Measurements from ENCODE around the gene LETM1.
"Not testable (repeated sequence)": the region's sequence is repeated elsewhere in the genome, so short reads cannot be mapped to it uniquely, and the experiment has no call there.

Gene LETM1

DNA sequence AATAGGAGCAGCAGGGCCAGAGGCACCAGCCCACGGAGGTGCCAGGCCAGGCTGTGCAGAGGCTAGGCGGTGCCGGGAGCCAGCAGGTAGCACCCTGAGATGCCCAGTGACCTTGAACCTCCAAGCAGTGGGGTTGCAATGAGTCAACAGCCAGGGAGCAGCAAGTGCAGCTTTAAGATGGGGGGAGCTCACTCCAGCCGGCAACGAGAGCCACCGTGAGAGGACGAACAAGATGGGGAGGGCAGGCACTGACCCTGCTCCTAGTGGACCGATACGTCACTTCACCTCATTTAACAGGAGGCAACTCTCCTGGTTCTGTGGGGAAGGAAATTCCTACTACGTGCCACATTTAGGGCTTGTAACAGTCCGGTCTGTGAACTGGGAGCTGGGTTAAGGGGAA, 4.8 kb downstream of the LETM1 start:
- DNase-seq: no peak

DNA sequence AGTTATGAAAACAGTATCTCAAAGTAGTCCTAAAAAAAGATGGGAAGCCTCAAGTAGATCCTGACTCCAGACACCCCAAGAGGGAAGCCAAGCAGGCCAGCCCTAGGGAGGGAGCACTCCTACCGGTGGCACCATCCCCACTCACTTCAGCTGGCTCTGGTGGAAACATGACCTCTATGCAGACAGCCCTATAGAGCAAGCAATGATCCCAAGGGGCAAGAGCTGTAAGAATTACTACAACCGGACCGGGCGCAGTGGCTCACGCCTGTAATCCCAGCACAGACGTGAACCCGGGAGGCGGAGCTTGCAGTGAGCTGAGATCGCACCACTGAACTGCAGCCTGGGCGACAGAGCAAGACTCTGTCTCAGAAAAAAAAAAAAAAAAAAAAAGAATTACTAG, 5.7 kb downstream of the LETM1 start:
- no peak for DNase-seq

DNA sequence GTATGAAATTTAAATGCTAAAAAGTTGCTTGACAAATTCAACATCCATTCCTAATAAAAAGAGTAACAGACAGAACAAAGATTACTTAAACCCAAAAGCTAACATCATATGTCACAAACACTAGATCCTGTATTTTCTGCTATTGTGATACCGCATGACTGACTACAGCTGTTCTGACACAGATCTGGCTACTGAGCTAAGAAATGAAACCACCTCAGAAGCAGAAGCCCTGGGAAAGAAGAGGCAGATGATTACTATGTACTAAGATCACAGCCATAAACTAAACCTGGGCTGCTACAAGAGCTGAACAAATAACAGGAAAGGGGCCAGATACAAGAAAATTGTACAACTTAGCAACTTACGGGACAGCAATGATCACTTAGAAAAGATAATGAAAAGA, 9.4 kb downstream of the LETM1 start:
- no peak for DNase-seq

DNA sequence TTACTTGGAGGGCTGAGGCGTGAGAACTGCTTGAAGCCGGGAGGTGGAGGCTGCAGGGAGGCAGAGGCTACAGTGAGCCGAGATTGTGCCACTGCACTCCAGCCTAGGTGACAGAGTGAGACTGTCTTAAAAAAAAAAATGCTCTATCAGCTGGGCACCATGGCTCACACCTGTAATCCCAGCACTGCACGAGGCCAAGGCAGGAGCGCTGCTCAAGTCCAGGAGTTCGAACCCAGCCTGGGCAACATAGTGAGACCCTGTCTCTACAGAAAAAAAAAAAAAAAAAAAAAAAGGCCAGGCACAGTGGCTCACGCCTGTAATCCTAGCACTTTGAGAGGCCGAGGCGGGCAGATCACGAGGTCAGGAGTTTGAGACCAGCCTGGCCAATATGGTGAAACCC, 11.3 kb downstream of the LETM1 start:
- not testable (repeated sequence) for DNase-seq

DNA sequence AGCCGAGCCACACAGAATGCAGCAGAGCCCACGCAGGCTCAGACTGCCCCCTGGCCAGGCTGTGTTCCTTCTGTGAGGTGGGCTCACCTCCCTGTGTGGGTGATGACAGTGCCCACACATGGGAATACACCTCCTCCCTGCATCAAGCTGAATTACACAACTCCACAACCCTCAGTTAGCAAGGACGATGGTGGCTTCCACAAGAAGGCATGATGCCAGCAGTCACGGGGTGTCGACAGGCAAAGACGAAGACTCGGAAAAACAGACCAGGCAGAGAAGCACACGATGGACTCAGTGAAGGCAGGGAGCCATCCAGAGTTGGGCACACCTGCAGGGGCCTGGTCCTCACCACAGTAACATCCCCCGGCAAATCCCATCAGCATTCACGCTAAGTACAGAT, 12.1 kb downstream of the LETM1 start:
- DNase-seq: peak; percentile 11 to 20

DNA sequence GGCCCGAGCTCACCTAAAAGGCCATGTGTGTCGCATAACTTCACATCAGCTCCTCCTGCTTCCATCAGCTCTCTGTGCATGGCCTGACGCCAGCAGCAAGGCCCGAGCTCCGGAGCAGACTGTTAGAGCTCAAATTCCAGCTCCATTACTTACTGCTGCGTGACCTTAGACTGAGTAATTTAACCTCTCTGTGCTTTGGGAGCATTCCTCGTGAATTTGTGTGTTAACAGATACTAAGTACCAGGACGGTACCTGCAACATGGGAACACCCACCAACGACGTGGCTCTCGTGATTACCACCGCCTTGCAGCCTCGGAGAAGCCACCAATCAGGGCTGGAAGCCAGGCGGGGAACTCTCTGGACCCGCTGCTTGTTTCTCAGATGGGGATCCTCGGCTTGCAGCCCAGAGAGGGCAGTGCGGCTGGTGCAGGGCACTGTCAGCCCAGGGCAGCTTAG, 12.9 kb downstream of the LETM1 start:
- DNase-seq: no peak

- no peak for DNase-seq
These were observed 13.5 kb downstream of the LETM1 start for GRCh38 chr4:1842339-1842895.

DNA sequence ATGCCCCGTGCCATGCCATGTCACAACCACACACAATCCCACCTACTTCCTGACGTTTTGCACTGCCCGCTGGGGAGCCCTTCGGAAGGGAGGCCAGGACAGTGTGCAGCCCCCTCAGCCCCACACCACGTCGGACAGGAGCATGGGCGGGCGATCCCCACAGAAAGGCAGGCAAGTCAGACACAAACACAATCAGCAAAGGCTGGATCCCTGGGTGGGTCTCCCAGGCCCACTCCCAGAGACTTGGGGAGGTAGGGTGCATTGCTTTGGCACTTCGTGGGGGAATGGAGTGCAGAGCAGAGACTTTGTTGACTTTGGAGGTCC, 14.1 kb downstream of the LETM1 start:
- DNase-seq: no peak

DNA sequence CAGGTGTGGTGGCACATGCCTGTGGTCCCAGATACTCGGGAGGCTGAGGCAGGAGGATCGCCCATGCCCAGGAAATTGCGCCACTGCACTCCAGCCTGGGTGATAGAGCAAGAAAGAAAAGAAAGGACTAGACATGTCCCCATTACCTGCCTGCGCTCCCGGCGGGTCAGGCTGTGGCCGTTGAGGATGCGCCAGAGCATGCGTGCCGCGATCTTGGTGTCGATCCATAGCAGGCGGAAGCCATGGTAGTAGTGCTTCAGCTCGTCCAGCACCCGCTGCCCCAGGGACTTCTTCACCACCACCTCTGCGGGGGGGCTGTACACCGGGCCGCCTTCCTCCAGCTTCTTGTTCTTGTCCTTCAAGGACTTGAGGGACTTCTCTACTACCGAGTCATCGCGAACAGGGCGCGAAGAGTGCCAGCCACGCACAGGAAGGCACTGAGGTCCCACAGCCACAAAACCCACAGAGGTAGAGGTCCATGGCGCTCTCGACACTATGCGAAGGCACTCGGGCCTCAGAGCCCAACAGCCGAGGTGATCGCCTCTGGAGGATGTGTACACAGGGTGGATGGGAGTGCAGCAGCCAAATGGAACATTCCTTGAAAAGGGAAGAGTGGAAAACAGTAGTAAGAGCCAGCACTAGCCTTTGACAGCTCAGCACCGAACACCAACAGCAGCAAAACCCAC, 14.6 kb downstream of the LETM1 start:
- DNase-seq: no peak

DNA sequence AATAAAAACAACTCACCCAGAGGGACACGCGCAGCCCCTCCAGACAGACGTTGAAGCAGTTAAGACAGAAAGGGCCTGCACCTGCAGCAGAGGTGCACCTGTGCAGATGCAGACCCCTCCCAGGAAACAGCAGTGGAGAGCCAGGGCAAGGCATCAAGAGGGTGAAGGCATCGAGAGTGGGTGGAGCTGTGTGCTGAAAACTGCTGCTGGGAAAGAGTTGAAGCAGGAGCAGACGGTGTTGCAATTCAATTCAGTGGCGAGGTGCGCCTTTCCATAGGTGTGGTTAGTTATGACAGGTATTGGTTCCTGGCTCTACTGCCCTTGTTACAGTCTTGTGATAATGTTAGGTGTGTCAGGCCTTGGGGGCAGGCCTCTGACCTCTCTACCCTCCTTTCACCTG, 16.7 kb downstream of the LETM1 start:
- no peak for DNase-seq

GRCh38 chr4:1837069-1837468, 18.9 kb downstream of the LETM1 start:
- no peak for DNase-seq

GRCh38 chr4:1836650-1837049, 19.3 kb downstream of the LETM1 start:
- no peak for DNase-seq

- DNase-seq: not testable (repeated sequence)
These were observed 20.1 kb downstream of the LETM1 start for GRCh38 chr4:1835836-1836235.

DNA sequence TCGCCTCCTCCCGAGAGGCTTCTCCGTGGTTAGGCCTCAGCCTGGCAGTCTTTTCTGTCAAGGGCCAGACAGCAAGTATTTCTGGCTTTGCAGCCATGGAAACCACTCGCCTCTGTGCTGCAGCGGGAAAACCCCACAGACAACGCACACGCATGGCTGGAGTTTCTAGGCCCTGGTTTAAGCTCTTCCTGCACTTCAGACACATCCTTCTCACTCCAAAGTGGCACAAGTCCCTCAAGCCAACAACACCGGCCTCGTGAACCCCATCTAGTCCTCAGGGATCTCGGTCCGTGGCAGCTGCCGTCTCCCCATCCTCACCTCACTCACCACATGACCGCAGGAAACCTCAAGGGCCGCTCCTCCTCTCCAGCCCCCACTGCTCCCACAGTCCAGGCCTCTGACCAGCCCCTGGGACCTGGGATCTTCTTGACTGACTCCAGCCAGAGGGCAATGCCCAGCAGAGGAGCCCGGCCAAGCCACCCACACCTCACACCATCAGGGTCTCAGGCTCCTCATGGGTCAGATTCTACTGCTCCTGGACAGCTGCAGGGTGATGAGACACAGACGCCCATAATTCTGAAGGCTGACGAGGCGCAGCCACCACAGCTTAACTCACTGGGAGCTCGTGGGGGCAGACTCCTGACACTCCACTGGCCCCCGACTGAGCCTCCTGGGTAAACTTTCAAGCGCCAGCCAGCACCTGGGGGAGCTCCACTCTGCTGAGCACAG, 21.7 kb downstream of the LETM1 start:
- DNase-seq: no peak

DNA sequence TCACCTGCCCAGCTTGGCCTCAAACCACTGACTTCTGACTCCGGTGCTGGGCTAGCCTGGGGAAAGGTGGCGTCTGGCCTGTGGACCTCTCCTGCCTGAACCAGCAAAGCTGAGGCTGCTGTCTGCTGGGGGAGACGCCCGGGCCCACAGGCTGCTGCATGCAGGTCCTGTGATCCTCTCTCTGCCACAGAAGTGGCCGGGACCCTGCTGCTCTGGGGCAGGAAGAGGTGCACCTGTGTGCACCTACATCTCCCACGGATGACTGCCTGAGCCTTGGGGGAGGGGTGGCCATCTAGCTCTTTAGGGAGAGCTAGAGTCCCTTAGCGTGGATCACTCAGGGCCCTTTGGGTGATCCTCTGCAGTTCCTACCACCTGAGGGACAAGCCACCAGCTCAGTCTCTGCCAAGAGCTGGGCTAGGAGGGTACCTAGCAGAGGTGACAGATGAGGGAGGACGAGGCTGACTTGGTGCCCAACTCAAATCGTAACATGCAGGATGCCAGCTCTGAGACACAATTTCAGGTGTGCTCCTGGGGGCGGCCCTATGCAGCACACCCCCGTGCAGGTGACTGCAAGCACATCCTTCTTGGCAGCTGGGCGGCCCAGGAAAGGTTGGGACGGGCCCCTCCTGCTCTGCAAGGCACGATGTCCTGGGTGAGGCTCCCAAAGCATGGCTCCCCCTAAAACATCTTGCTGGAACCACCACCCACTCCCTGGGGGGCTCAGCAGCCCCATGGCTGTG, 22.5 kb downstream of the LETM1 start:
- DNase-seq: no peak

- no peak for DNase-seq
These were observed 23.3 kb downstream of the LETM1 start for GRCh38 chr4:1832690-1833089.

DNA sequence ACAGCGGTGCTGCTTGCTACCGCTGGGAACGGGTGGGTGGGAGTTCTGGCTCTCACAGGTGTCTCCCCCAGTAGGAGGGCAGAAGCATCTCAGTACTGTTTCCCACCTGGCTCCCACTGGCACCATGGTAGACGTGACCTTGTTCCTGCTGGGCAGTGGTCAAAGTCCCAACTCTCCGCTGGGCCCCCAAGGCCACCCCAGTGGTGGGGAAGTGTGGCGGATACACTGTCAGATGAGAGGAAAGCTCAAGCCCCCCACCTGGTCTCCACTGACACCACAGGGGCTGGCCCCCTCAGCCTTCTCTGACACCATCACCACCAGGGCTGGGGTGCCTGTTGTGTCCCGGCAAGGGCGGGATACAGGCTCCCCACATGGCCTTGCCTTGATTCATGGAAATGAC, 24.6 kb downstream of the LETM1 start:
- DNase-seq: no peak

DNA sequence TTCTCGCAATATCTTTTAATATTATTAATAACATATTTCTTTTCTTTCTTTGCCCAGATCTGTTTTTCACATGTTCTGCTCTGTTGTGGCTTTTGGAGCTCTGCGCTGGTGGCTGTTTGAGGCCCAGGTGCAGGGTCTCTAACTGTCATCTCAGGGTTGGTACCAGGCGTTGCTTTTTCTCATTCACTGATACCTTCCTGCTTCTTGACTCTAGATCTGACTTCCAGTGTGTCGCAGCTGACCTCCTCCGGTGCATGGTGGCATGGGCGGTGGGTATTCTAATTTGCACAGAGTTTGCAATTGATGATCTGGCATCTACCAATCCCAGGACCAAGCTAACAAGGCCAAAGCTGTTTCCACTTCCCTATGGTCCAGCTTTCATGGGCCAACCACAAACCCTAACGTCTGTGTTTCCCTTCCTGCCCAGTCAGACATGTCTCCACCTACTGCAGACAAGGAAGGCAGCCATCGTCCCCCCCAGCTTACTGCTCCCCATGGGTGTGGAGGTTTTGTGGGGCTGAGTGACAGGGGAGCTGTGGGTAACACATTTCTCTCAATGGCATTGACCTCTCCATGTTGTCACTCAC, 25.2 kb downstream of the LETM1 start:
- no peak for DNase-seq

DNA sequence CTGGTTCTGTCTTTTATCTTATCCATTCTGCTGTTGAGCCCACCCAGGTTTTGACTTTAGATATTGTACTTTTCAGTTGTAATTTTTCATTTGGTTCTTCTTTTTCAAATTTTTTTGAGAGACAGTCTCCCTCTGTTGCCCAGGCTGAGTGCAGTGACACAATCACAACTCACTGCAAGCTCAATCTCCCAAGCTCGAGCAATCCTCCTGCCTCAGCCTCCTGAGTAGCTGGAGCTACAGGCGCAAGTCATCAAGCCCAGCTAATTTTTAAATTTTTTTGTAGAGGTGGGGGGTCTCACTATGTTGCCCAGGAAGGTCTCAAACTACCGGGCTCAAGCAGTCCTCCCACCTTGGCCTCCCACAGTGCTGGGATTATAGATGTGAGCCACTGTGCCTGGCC, 25.7 kb downstream of the LETM1 start:
- no peak for DNase-seq

DNA sequence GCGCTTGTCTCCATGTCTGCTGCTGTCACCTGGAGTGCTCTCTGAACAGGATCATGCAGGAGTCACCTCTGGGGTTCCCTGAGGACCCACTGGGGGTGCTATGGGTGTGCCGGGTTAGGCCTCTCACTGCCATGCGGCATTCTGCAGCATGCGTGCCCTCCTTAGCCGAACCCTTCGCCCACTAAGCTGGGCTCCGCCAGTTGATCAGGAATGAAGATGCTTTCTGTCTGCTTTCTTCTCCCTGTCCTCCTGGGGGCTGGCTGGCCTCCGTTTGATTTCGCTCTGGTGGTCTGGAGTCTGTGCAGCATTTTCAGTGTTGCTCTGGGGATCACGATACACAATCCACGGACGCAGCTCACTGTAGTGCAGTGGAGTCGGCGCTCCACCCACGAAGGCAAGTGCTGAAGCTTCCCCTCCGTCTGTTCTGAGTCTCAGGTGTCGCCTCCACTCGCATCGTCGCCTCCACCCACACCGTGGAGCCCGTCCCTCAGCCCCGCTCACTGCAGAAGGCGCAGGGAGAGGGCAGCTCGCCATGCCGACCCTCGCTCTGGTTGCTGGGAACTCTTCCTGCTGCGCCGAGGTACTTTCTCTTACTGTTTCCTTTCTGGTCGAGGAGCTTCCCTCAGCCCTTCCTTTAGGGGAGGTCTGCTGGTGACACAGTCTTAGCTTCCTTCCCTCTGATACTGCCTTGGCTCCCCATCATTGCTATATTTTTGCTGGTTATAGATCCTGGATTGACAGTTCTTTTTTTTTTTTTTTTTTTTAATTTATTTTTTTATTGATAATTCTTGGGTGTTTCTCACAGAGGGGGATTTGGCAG, 29.2 kb downstream of the LETM1 start:
- DNase-seq: no peak

GRCh38 chr4:1825326-1825725, 30.6 kb downstream of the LETM1 start:
- no peak for DNase-seq

GRCh38 chr4:1824746-1825145, 31.2 kb downstream of the LETM1 start:
- no peak for DNase-seq

DNA sequence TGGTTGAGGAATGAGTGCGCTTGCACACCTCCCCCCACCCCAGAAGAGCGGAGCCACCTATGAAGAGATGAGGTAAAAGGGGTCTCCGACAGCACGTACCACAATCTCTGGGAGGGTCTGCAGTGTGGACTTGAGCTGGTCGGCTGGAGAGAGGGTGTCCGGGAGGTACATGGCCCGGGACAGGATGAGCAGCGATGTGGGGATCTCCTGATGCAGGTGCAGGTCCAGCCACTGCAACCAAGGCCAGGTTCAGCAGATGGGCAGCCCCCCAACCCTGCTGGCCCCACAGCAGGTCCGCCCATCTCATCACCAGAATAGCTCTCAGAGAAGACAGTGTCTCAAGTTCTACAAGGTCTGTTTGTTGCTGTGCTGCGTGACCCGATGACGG, 32.4 kb downstream of the LETM1 start:
- no peak for DNase-seq
